Spleen (tissue), 11 donors: Measurements from ENCODE around the gene UBAP1. TPM values are rescaled to one million over a fixed set of nuclear protein-coding genes. Genes with fewer than 3 reads are reported as not detected.
"Not testable (repeated sequence)": the region's sequence is repeated elsewhere in the genome, so short reads cannot be mapped to it uniquely, and the experiment has no call there.

Source experiments
- DNase-seq: peaks from one replicate; pipeline ENCODE4 v3.0.0-alpha.2; 2020
- H3K27ac ChIP-seq, 8 donors: fragments of 200-600 bp; sonication (generic) in 7 of 8; 1 replicate in 4 of 8; 2 replicates in 4 of 8; pipeline versions ENCODE4 v1.5.0 to v1.8.0; 2016 to 2021; ENCODE audit warnings: inconsistent platforms in 4 of 8, mild to moderate bottlenecking in 4 of 8, moderate library complexity in 1 of 8
- H3K27me3 ChIP-seq, 7 donors: fragments of 200-600 bp; sonication (generic) in 6 of 7; replicated peaks in 1 of 7; 1 replicate in 4 of 7; 2 replicates in 3 of 7; pipeline versions ENCODE4 v1.5.0 to v1.8.0; 2016 to 2021; ENCODE audit warnings: inconsistent platforms in 3 of 7, mild to moderate bottlenecking in 1 of 7
- H3K36me3 ChIP-seq, 6 donors: fragments of 200-600 bp; sonication (generic) in 5 of 6; 1 replicate in 4 of 6; 2 replicates in 2 of 6; pipeline versions ENCODE4 v1.5.0 to v1.8.0; 2016 to 2021; ENCODE audit warnings: inconsistent platforms in 2 of 6
- H3K4me1 ChIP-seq, 6 donors: fragments of 200-600 bp; sonication (generic) in 5 of 6; 1 replicate in 3 of 6; 2 replicates in 3 of 6; pipeline versions ENCODE4 v1.5.0 to v1.8.0; 2016 to 2021; ENCODE audit warnings: inconsistent platforms in 3 of 6
- H3K4me3 ChIP-seq, 8 donors: fragments of 200-600 bp; sonication (generic) in 7 of 8; 1 replicate in 4 of 8; 2 replicates in 4 of 8; pipeline versions ENCODE4 v1.5.0 to v1.8.0; 2016 to 2021; ENCODE audit warnings: inconsistent platforms in 4 of 8, mild to moderate bottlenecking in 4 of 8, moderate library complexity in 2 of 8
- H3K9me3 ChIP-seq, 8 donors: fragments of 200-600 bp; sonication (generic) in 7 of 8; 1 replicate in 4 of 8; 2 replicates in 4 of 8; pipeline versions ENCODE4 v1.5.0 to v1.8.0; 2016 to 2021; ENCODE audit warnings: inconsistent platforms in 4 of 8
- CTCF ChIP-seq, 11 experiments: fragments of 200-600 bp in 7 of 11; fragments of 450-650 bp in 4 of 11; sonication (generic) in 4 of 11; IDR thresholded peaks in 8 of 11; conservative IDR thresholded peaks in 3 of 11; 1 replicate in 7 of 11; 2 replicates in 4 of 11; pipeline versions ENCODE4 v1.4.0 to v1.8.0; 2016 to 2021; ENCODE audit warnings: antibody characterized with exemption in 11 of 11, inconsistent platforms in 4 of 11, mild to moderate bottlenecking in 1 of 11
- POLR2A ChIP-seq, 3 donors: fragments of 450-650 bp; IDR thresholded peaks; one replicate each; pipeline ENCODE4 v1.5.1; 2017; ENCODE audit warnings: antibody characterized with exemption in 3 of 3, mild to moderate bottlenecking in 1 of 3
- POLR2AphosphoS5 ChIP-seq, 3 donors: sonication (generic); formaldehyde crosslinking; IDR thresholded peaks; one replicate each; pipeline ENCODE4 v1.5.1; 2017; ENCODE audit warnings: antibody characterized with exemption in 3 of 3
- WGBS, 5 donors: extraction: QIAGEN DNeasy Blood & Tissue Kit in 3 of 5; methylation state at CpG; one replicate each; pipeline versions ENCODE4 v1.1.5 to v1.1.7; 2013 to 2018; 5-methylcytosine and 5-hydroxymethylcytosine counted together
- intact Hi-C: fragments of 100-400 bp; cut with DNase I; formaldehyde crosslinking; loops from one replicate; pipeline ENCODE4 v1.15.0; 2023; ENCODE audit warnings: low total_unique reads
- polyA plus RNA-seq, 3 donors: library from polyadenylated mRNA; stranded (reverse); fragments of 200-250 nt; gene quantifications; one replicate each; pipeline ENCODE4 v1.2.1, GENCODE V29; 2013
- total RNA-seq, 7 donors: library from RNA; depleted of rRNA in 3 of 7; stranded (reverse); fragments of >200 nt in 3 of 7; fragmentation: NEBNext Ultra II Directional in 4 of 7; extraction: Animal tissue kit (Norgen Biotek cat#: 25700) in 4 of 7; gene quantifications; one replicate each; pipeline versions ENCODE4 v1.1.0 to v1.2.1, GENCODE V29; 2016 to 2021
- donor health status: healthy with polysubstance abuse.
- donor health status: DM: no; HTN: no; CAD: no; lungs with moderate emphysema.
- donor health status: DM: no; HTN: no; CAD: no.
- donor health status: Bipolar disorder and iron deficiency.
- donor health status: healthy.
- donor health status: DM: no; HTN: no; CAD: no.
- donor health status: DM: yes; HTN: yes; CAD: no.

Gene UBAP1
- total and polyA plus RNA-seq, 10 donors = 17.3 to 56.0 (median 41.2) TPM

DNA sequence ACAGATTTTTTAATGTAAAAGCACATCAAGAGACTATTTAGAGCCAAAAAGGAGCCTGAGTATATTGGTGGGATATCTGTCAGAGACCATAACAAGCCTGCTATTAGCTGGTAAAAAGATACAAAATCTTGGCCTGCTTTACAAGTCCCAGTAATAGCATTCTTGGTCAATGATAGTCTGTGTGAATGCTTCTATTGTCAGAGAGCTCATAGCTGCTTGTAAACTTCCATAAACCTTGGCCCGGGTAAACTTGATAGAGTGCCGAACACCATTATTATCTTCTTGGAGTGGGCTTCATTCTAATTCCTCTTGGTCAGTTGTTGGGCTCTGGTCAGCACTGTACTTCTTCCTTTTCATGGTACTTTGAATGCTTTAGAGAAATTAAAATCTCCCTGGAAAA is 64.0 kb downstream of the UBAP1 start:
- no peak for DNase-seq
- Histone ChIP-seq H3K27ac (no peak overlapping the region), H3K4me3 (no peak overlapping the region), H3K36me3 (peaks cover 0 to 73% (median 41%) of the 10 kb centered on the region in 6 donors), H3K9me3 (no peaks in the 10 kb centered on the region), H3K27me3 (no peaks in the 10 kb centered on the region), H3K4me1 (peaks cover 0 to 20% (median 9%) of the 10 kb centered on the region in 6 donors)
- intact Hi-C loops = no loop called here
- TF ChIP-seq CTCF (IDR thresholded peaks at IDR 0.05 in 8 of 11, conservative IDR thresholded peaks at IDR 0.05 in 3 of 11) (no peak), POLR2AphosphoS5 (IDR thresholded peaks at IDR 0.05) (no peak), POLR2A (IDR thresholded peaks at IDR 0.05) (no peak)
- 91 to 94% (median 92%) methylated on average over 2 of the region's 2 CpGs for WGBS, 5 donors

GRCh38 chr9:34245212-34245611 is 66.4 kb downstream of the UBAP1 start:
- DNase-seq, H3K27ac ChIP-seq, intact Hi-C loops, H3K27me3 ChIP-seq, H3K9me3 ChIP-seq, H3K4me1 ChIP-seq, H3K4me3 ChIP-seq: not testable (repeated sequence)
- WGBS, 5 donors = no CpG with 5 or more reads among the region's 2 CpGs
- H3K36me3 ChIP-seq = peaks cover under 1 to 81% (median 59%) of the 10 kb centered on the region in 6 donors

DNA sequence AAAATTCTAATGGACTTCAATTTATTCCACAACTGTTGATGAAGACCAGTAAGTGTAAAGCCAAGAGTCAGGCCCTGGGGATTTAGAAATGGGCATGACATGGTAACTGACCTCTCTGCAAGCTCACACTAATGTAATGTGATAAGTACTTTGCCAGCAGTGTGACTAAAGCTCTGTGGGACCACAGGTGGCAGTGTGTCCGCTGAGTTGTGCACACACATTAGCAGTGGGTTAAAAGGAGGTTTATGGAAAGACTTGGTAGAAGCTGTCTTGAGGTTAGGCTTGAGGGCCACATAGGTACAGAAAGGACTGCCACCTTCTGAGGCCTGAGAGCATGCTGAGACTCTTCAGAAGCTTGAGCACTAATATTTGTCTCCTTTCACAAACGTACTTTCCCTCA is 67.6 kb downstream of the UBAP1 start:
- Histone ChIP-seq H3K27me3 (no peaks in the 10 kb centered on the region), H3K4me3 (no peak overlapping the region), H3K27ac (no peak overlapping the region), H3K9me3 (no peaks in the 10 kb centered on the region), H3K4me1 (no peaks in the 10 kb centered on the region), H3K36me3 (peaks cover 5 to 83% (median 65%) of the 10 kb centered on the region in 6 donors)
- DNase-seq = no peak
- TF ChIP-seq POLR2A (IDR thresholded peaks at IDR 0.05) (no peak), CTCF (IDR thresholded peaks at IDR 0.05 in 8 of 11, conservative IDR thresholded peaks at IDR 0.05 in 3 of 11) (no peak), POLR2AphosphoS5 (IDR thresholded peaks at IDR 0.05) (no peak)
- intact Hi-C loops = no loop called here
- WGBS, 5 donors = 80 to 94% (median 83%) methylated on average over 2 of the region's 2 CpGs

DNA sequence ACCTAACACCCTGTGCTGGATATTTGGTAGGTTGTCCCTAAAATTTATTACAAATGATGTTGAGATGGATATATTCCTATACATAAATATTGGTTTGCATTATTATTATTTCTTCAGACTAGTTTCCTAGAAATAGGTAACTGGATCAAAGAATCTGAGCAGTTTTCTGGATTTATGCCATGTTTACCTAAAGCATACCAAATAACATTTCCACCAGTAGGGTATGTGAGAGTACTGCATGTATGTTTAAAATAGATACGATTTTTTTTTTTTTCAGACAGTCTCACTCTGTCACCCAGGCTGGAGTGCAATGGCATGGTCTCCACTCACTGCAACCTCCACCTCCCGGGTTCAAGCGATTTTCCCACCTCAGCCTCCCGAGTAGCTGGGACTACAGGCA is 68.9 kb downstream of the UBAP1 start:
- not testable (repeated sequence) for H3K27ac ChIP-seq
- WGBS, 5 donors = 90 to 97% (median 93%) methylated on average over 4 of the region's 4 CpGs

DNA sequence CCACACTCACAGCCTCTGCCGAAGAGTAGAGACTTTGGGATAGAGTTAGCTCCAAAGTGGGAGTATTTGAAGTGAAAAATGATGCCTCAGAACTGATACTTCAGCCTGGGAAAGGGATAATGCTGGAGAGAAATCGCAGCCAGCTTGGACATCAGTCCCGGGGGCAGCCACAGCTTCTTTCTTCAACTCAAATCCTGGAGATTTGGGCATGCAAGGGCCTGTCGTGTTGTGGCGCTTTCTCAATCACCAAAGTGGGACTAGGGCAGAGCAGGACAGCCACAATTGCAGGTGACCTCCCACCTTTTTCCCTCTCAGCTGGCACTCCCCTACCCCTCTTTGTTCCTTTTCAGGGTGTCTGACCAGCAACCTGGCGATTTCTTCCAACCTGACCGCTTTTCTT is 70.4 kb downstream of the UBAP1 start:
- Histone ChIP-seq H3K9me3 (no peaks in the 10 kb centered on the region), H3K27ac (no peak overlapping the region), H3K4me3 (no peak overlapping the region), H3K36me3 (peaks cover 5 to 86% (median 55%) of the 10 kb centered on the region in 6 donors), H3K4me1 (peaks cover 0 to 11% (median 6%) of the 10 kb centered on the region in 6 donors), H3K27me3 (no peaks in the 10 kb centered on the region)
- TF ChIP-seq POLR2AphosphoS5 (IDR thresholded peaks at IDR 0.05) (no peak), POLR2A (IDR thresholded peaks at IDR 0.05) (no peak), CTCF (IDR thresholded peaks at IDR 0.05 in 8 of 11, conservative IDR thresholded peaks at IDR 0.05 in 3 of 11) (no peak)
- DNase-seq = no peak
- intact Hi-C loops = no loop called here
- WGBS, 5 donors = 93 to 98% (median 96%) methylated on average over 7 of the region's 7 CpGs

More for the DNA sequence above, 68.9 kb downstream of the UBAP1 start:
- H3K27me3 ChIP-seq, H3K9me3 ChIP-seq, DNase-seq, H3K4me1 ChIP-seq, intact Hi-C loops, H3K4me3 ChIP-seq: not testable (repeated sequence)
- H3K36me3 ChIP-seq = peaks cover 5 to 83% (median 61%) of the 10 kb centered on the region in 6 donors
